Measurements from ENCODE around the gene DCST1. TPM values are rescaled to one million over a fixed set of nuclear protein-coding genes. Genes with fewer than 3 reads are reported as not detected.

DCST1 gene
- total and polyA plus RNA-seq, 2 donors (not counting 1 experiment from before 2014, with no cell fraction given), result 0.22 TPM; not detected in 1

DNA sequence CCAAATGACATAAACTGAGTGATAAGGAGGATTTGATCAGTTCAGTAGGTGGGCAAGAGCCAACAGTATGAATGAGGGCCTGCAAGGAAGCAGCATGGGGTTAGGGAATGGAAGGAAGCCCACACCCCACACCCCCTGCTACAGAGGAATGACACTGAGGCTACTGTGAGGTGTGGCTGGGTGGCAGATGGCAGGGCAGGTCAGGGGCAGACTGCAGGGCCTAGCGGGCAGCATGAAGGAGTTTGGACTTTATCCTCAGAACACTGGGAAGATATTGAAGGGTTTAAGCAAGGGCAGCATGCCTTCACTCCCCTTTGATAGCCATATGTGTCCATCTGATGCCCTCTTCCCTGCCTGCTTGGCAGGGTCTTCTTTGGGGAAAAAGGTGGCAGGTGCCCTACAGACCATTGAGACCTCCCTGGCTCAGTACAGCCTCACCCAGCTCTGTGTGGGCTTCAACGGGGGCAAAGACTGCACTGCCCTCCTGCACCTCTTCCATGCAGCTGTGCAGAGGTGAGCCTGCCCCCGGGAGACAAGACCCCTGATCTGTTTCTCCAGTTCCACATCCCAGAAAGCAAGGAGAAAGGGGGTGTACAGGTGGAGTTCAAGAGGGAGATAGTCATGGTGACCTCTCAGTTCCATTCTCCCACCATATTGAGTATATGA, 44.3 kb upstream of the DCST1 start:
- intact Hi-C loops (cut with micrococcal nuclease), result no loop called here
- peaks cover 0 to 47% of the 10 kb centered on the region in 2 experiments for H3K36me3 ChIP-seq (replicated peaks in 1 of 2; ENCODE audit: control extremely low read depth in 1 of 2, control insufficient read depth in 1 of 2, extremely low read depth in 1 of 2, insufficient read depth in 2 of 2, low read length in 1 of 2)

DNA sequence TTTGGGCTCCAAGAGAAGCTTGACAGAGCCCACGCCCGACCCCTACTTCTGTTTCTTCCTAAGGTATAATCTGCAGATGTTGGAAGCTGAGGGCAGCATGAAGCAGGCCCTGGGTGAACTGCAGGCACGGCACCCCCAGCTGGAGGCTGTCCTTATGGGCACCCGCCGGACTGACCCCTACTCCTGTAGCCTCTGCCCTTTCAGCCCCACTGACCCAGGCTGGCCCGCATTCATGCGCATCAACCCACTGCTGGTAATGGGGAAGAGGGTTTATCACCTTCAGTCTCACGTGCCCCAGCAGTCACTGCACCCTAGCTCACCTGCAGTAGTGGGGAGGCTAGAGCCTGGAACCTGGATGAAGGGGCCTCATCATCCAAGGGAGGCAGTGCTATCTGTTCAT, 43.3 kb upstream of the DCST1 start:
- Mint-ChIP-seq H3K9me3 (ENCODE audit: insufficient read depth) (no peaks in the 10 kb centered on the region), H3K27ac (no peak overlapping the region), H3K27me3 (no peaks in the 10 kb centered on the region), H3K4me3 (no peak overlapping the region), H3K4me1 (peaks cover 19% of the 10 kb centered on the region)
- H3K27me3 ChIP-seq (replicated peaks in 1 of 4; ENCODE audit: control extremely low read depth in 1 of 4, control insufficient read depth in 3 of 4, insufficient read depth in 4 of 4, low read length in 3 of 4), result no peaks in the 10 kb centered on the region
- intact Hi-C loops (cut with micrococcal nuclease), result no loop called here
- TF ChIP-seq EZH2 (IDR thresholded peaks at IDR 0.05; ENCODE audit: borderline replicate concordance, insufficient read depth, low read depth, low read length, poor library complexity, severe bottlenecking), result no peak
- TF ChIP-seq, protein P1, sequence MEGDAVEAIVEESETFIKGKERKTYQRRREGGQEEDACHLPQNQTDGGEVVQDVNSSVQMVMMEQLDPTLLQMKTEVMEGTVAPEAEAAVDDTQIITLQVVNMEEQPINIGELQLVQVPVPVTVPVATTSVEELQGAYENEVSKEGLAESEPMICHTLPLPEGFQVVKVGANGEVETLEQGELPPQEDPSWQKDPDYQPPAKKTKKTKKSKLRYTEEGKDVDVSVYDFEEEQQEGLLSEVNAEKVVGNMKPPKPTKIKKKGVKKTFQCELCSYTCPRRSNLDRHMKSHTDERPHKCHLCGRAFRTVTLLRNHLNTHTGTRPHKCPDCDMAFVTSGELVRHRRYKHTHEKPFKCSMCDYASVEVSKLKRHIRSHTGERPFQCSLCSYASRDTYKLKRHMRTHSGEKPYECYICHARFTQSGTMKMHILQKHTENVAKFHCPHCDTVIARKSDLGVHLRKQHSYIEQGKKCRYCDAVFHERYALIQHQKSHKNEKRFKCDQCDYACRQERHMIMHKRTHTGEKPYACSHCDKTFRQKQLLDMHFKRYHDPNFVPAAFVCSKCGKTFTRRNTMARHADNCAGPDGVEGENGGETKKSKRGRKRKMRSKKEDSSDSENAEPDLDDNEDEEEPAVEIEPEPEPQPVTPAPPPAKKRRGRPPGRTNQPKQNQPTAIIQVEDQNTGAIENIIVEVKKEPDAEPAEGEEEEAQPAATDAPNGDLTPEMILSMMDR (IDR thresholded peaks at IDR 0.05), result no peak
- peaks cover 0 to 2% of the 10 kb centered on the region in 2 donors for H3K4me1 ChIP-seq (ENCODE audit: control insufficient read depth in 2 of 2, insufficient read depth in 2 of 2, low read length in 2 of 2)
- H3K9ac ChIP-seq (ENCODE audit: low read length), result no peak overlapping the region
- H3K79me2 ChIP-seq (ENCODE audit: control insufficient read depth, insufficient read depth, low read length), result peaks cover 44% of the 10 kb centered on the region
- ATAC-seq (ENCODE audit: low read depth) (no peak), DNase-seq (no peak)
- no peaks in the 10 kb centered on the region for H3K9me3 ChIP-seq (ENCODE audit: control extremely low read depth in 1 of 3, control insufficient read depth in 2 of 3, insufficient read depth in 1 of 3, low read length in 2 of 3)
- peaks cover 35% of the 10 kb centered on the region for H4K20me1 ChIP-seq (ENCODE audit: control insufficient read depth, insufficient read depth, low read length, poor library complexity, severe bottlenecking)
- ChIA-PET CTCF (interaction anchor here (0.5 to 1.1 kb wide), 2 partner anchors 9 to 779 kb away, joined by 3 to 4 read pairs; no protein-coding TSS in a partner anchor), POLR2A (no interaction called here)
- no peak overlapping the region for H3K4me2 ChIP-seq (replicated peaks; ENCODE audit: low read depth, low read length, poor library complexity, severe bottlenecking)
- H2AFZ ChIP-seq (ENCODE audit: insufficient read depth, low read depth, low read length, poor library complexity, severe bottlenecking), result no peak overlapping the region
- WGBS (ENCODE audit: insufficient coverage), result 94% methylated on average over 6 of the region's 8 CpGs
- H3K4me3 ChIP-seq (ENCODE audit: control extremely low read depth in 1 of 5, extremely low read depth in 1 of 5, insufficient read depth in 1 of 5, low read depth in 2 of 5, low read length in 4 of 5), result no peak overlapping the region
- H3K36me3 ChIP-seq (replicated peaks in 1 of 2; ENCODE audit: control extremely low read depth in 1 of 2, control insufficient read depth in 1 of 2, extremely low read depth in 1 of 2, insufficient read depth in 2 of 2, low read length in 1 of 2), result peaks cover 0 to 47% of the 10 kb centered on the region in 2 experiments
- no peak overlapping the region for H3K27ac ChIP-seq (ENCODE audit: low read length in 2 of 2)

More for the DNA sequence above, 44.3 kb upstream of the DCST1 start:
- ChIA-PET POLR2A (no interaction called here), CTCF (interaction anchor here (1.1 to 2.6 kb wide), 2 partner anchors 10 kb away, joined by 4 to 11 read pairs; no protein-coding TSS in a partner anchor)
- no peak overlapping the region for H3K4me3 Mint-ChIP-seq
- H3K27me3 ChIP-seq (replicated peaks in 1 of 4; ENCODE audit: control extremely low read depth in 1 of 4, control insufficient read depth in 3 of 4, insufficient read depth in 4 of 4, low read length in 3 of 4), result no peaks in the 10 kb centered on the region
- no peak overlapping the region for H3K4me3 ChIP-seq (ENCODE audit: control extremely low read depth in 1 of 5, extremely low read depth in 1 of 5, insufficient read depth in 1 of 5, low read depth in 2 of 5, low read length in 4 of 5)
- no peak overlapping the region for H3K27ac ChIP-seq (ENCODE audit: low read length in 2 of 2)
- WGBS (ENCODE audit: insufficient coverage), result 100% methylated on average over 1 of the region's 3 CpGs
- H3K27me3 Mint-ChIP-seq, result no peaks in the 10 kb centered on the region
- TF ChIP-seq EZH2 (IDR thresholded peaks at IDR 0.05; ENCODE audit: borderline replicate concordance, insufficient read depth, low read depth, low read length, poor library complexity, severe bottlenecking), result no peak
- TF ChIP-seq, protein P1 (IDR thresholded peaks at IDR 0.05), result no peak
- DNase-seq (no peak), ATAC-seq (ENCODE audit: low read depth) (no peak)
- H3K27ac Mint-ChIP-seq, result no peak overlapping the region
- H3K9me3 Mint-ChIP-seq (ENCODE audit: insufficient read depth), result no peaks in the 10 kb centered on the region
- H3K4me1 Mint-ChIP-seq, result peaks cover 17% of the 10 kb centered on the region
- H3K9me3 ChIP-seq (ENCODE audit: control extremely low read depth in 1 of 3, control insufficient read depth in 2 of 3, insufficient read depth in 1 of 3, low read length in 2 of 3), result no peaks in the 10 kb centered on the region
- H4K20me1 ChIP-seq (ENCODE audit: control insufficient read depth, insufficient read depth, low read length, poor library complexity, severe bottlenecking), result peaks cover 35% of the 10 kb centered on the region
- no peak overlapping the region for H2AFZ ChIP-seq (ENCODE audit: insufficient read depth, low read depth, low read length, poor library complexity, severe bottlenecking)
- H3K4me1 ChIP-seq (ENCODE audit: control insufficient read depth in 2 of 2, insufficient read depth in 2 of 2, low read length in 2 of 2), result peaks cover 0 to 4% of the 10 kb centered on the region in 2 donors
- H3K4me2 ChIP-seq (replicated peaks; ENCODE audit: low read depth, low read length, poor library complexity, severe bottlenecking), result no peak overlapping the region
- no peak overlapping the region for H3K9ac ChIP-seq (ENCODE audit: low read length)
- peaks cover 46% of the 10 kb centered on the region for H3K79me2 ChIP-seq (ENCODE audit: control insufficient read depth, insufficient read depth, low read length)

All from B cell (primary cell).